ENCODE measurements around the gene OASL. TPM values are rescaled to one million over a fixed set of nuclear protein-coding genes. Genes with fewer than 3 reads are reported as not detected.
"Not testable (repeated sequence)": the region's sequence is repeated elsewhere in the genome, so short reads cannot be mapped to it uniquely, and the experiment has no call there.

Gene OASL
- total RNA-seq, 6 donors from 2014 or later = 5.2 to 24.2 (median 17.2) TPM

DNA sequence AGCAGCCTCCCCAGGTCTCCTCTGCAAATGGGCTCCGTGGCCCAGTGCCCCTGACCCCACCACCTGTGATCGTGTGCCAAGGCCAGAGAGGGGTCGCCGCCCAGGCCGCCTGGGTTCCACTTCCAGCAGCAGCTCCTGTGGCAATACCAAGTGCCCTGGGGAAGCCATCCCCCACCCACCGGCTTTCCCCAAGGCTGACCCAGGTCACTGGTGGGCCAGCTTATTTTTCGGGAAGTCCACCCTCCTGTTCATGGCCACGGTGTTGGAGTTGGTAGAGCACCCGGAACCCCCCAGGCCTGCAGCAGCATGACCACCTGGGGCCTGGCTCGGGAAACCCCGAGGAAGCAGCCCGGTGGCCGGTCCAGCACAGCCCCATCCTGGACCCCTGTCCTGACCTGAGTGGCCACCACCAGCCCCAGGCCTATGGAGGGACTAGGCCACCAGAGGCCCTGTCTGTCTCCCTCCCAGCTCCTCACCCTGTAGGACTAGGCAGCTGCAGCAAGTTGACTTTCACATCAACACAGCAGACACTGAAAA lies 40.8 kb upstream of the OASL start:
- WGBS, 2 donors = 91 to 93% methylated on average over 7 to 12 of the region's 13 CpGs
- H3K9me3 ChIP-seq = no peaks in the 10 kb centered on the region
- no peaks in the 10 kb centered on the region for H3K36me3 ChIP-seq
- no peaks in the 10 kb centered on the region for H3K27me3 ChIP-seq
- no peaks in the 10 kb centered on the region for H3K4me1 ChIP-seq
- H3K4me3 ChIP-seq = no peak overlapping the region
- DNase-seq = peak in 1 of 2 donors; percentile 70
- ATAC-seq (ENCODE audit: low FRiP score in 2 of 2) = no peak
- H3K27ac ChIP-seq = no peak overlapping the region
- no peak for TF ChIP-seq POLR2A (IDR thresholded peaks at IDR 0.05)
- TF ChIP-seq EP300 (IDR thresholded peaks at IDR 0.05) = no peak

DNA sequence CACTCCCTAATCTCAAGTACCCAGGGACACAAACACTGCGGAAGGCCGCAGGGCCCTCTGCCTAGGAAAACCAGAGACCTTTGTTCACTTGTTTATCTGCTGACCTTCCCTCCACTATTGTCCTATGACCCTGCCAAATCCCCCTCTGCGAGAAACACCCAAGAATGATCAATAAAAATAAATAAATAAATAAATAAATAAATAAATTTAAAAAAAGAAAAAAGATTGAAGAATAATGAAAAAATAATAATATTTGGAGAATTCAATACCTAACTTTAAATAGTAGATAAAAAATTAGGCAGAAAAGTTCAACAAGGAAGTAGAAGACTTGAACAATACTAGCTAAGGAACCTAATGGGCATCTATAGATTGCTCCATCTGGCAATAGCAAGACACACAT lies 38.4 kb upstream of the OASL start:
- DNase-seq; ATAC-seq (ENCODE audit: low FRiP score in 2 of 2); H3K27ac ChIP-seq; H3K4me1 ChIP-seq; H3K36me3 ChIP-seq; H3K4me3 ChIP-seq; H3K27me3 ChIP-seq; H3K9me3 ChIP-seq: not testable (repeated sequence)
- WGBS, 2 donors = 68 to 100% methylated on average over 1 to 2 of the region's 3 CpGs

DNA sequence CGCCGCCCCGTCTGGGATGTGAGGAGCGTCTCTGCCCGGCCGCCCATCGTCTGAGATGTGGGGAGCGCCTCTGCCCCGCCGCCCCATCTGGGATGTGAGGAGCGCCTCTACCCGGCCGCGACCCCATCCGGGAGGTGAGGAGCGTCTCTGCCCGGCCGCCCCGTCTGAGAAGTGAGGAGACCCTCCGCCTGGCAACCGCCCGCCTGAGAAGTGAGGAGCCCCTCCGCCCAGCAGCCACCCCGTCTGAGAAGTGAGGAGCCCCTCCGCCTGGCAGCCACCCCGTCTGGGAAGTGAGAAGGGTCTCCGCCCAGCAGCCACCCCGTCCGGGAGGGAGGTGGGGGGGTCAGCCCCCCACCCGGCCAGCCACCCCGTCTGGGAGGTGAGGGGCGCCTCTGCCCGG lies 36.9 kb upstream of the OASL start:
- not testable (repeated sequence) for H3K27ac ChIP-seq; H3K4me1 ChIP-seq; H3K27me3 ChIP-seq; H3K9me3 ChIP-seq; H3K36me3 ChIP-seq; H3K4me3 ChIP-seq; ATAC-seq (ENCODE audit: low FRiP score in 2 of 2)
- DNase-seq = peak in 1 of 2 donors; percentile 50
- WGBS, 2 donors = 96 to 98% methylated on average over 19 to 22 of the region's 33 CpGs

DNA sequence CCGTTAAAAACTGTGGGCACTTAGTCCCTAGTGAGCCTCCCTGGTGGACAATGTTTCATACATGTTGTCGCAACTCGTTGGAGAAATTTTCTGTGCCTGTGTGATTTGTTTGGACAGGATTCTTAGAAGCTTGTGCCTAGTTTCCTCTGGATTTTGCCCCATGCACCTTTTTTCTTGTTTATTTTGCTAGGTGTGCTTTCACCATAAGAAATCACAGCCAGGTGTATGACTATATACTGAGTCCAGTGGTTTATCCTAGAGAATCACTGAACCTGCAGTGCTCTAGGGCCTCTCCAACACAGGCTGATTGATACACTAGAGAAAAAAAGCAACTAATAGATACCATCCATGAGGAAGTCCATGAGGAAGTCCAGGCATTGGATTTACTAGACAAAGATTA lies 33.1 kb upstream of the OASL start:
- Histone ChIP-seq H3K4me3 (no peak overlapping the region), H3K27me3 (no peaks in the 10 kb centered on the region), H3K4me1 (no peaks in the 10 kb centered on the region), H3K27ac (no peak overlapping the region), H3K9me3 (peaks cover 0 to 6% (median 0%) of the 10 kb centered on the region in 4 donors), H3K36me3 (no peaks in the 10 kb centered on the region)
- WGBS, 2 donors = 93 to 95% methylated on average over 3 of the region's 3 CpGs
- ATAC-seq (ENCODE audit: low FRiP score in 2 of 2) = no peak
- no peak for DNase-seq
- TF ChIP-seq POLR2AphosphoS5 (IDR thresholded peaks at IDR 0.05) (no peak), EP300 (IDR thresholded peaks at IDR 0.05) (no peak), POLR2A (IDR thresholded peaks at IDR 0.05) (no peak)
- TF ChIP-seq, protein P1, sequence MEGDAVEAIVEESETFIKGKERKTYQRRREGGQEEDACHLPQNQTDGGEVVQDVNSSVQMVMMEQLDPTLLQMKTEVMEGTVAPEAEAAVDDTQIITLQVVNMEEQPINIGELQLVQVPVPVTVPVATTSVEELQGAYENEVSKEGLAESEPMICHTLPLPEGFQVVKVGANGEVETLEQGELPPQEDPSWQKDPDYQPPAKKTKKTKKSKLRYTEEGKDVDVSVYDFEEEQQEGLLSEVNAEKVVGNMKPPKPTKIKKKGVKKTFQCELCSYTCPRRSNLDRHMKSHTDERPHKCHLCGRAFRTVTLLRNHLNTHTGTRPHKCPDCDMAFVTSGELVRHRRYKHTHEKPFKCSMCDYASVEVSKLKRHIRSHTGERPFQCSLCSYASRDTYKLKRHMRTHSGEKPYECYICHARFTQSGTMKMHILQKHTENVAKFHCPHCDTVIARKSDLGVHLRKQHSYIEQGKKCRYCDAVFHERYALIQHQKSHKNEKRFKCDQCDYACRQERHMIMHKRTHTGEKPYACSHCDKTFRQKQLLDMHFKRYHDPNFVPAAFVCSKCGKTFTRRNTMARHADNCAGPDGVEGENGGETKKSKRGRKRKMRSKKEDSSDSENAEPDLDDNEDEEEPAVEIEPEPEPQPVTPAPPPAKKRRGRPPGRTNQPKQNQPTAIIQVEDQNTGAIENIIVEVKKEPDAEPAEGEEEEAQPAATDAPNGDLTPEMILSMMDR (IDR thresholded peaks at IDR 0.05) = no peak

DNA sequence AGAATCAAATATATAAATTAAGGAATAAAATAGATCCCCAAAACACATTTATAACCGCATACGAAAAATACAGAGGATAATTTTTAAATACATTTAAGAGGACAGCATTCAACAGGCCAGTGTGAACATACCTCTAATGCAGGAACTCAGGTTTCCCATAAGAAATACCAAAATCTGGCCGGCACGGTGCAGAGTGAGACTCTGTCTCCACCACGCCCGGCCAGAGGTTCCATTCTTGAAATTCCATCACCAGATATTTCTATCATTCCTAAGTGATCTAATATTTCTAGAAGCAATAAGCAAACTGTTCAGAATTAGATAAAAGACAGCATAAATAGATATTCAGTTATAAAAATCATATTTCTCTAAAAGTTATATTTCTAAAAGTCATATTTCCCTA lies 30.2 kb upstream of the OASL start:
- ATAC-seq (ENCODE audit: low FRiP score in 2 of 2) (no peak), DNase-seq (no peak)
- H3K27me3 ChIP-seq = no peaks in the 10 kb centered on the region
- no peaks in the 10 kb centered on the region for H3K36me3 ChIP-seq
- peaks cover 0 to 6% (median 0%) of the 10 kb centered on the region in 4 donors for H3K9me3 ChIP-seq
- H3K4me1 ChIP-seq = no peaks in the 10 kb centered on the region
- no peak overlapping the region for H3K27ac ChIP-seq
- H3K4me3 ChIP-seq = no peak overlapping the region
- 83 to 86% methylated on average over 6 of the region's 6 CpGs for WGBS, 2 donors
- no peak for TF ChIP-seq POLR2A (IDR thresholded peaks at IDR 0.05)
- no peak for TF ChIP-seq POLR2AphosphoS5 (IDR thresholded peaks at IDR 0.05)
- TF ChIP-seq EP300 (IDR thresholded peaks at IDR 0.05) = no peak
- TF ChIP-seq, protein P1 (IDR thresholded peaks at IDR 0.05) = no peak

DNA sequence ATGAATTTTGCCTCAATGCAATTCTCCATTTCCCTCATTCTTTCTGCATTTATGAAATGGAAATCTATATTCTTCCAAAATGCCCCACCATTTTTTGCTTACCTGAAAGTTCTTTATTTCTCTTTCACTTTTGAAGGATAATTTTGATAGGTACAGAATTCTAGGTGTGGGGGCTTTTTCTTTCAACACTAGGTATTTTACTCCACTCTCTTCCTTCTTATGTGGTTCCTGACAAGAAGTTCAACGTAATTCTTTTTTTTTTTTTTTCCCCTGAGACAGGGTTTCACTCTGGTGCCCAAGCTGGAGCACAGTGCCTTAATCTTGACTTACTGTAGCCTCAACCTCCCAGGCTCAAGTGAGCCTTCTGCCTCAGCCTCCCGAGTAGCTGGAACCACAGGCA lies 26.3 kb upstream of the OASL start:
- no peak overlapping the region for H3K4me3 ChIP-seq
- H3K9me3 ChIP-seq = no peaks in the 10 kb centered on the region
- DNase-seq (no peak), ATAC-seq (ENCODE audit: low FRiP score in 2 of 2) (no peak)
- H3K27ac ChIP-seq = no peak overlapping the region
- H3K27me3 ChIP-seq = no peaks in the 10 kb centered on the region
- 58 to 67% methylated on average over 2 of the region's 2 CpGs for WGBS, 2 donors
- no peaks in the 10 kb centered on the region for H3K36me3 ChIP-seq
- H3K4me1 ChIP-seq = peaks cover under 1 to 6% (median 4%) of the 10 kb centered on the region in 4 donors
- TF ChIP-seq POLR2AphosphoS5 (IDR thresholded peaks at IDR 0.05) = no peak
- no peak for TF ChIP-seq EP300 (IDR thresholded peaks at IDR 0.05)
- no peak for TF ChIP-seq POLR2A (IDR thresholded peaks at IDR 0.05)
- TF ChIP-seq, protein P1 (IDR thresholded peaks at IDR 0.05) = no peak

DNA sequence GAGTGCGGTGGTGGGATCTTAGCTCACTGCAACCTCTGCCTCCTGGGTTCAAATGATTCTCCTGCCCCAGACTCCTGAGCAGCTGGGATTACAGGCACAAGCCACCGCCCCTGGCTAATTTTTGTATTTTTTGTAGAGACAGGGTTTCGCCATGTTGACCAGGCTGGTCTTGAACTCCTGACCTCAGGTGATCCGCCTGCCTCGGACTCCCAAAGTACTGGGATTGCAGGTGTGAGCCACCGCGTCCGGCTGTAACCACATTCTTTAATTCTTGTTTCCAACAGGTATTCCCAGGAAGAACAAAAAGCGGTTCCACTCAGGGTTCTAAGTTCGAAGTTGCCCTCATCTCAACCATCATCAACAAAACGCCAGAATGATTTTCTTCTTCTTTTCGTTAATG lies 25.5 kb upstream of the OASL start:
- H3K27me3 ChIP-seq; ATAC-seq (ENCODE audit: low FRiP score in 2 of 2); H3K9me3 ChIP-seq; H3K27ac ChIP-seq; H3K36me3 ChIP-seq; H3K4me3 ChIP-seq; DNase-seq: not testable (repeated sequence)
- 92 to 94% methylated on average over 12 of the region's 12 CpGs for WGBS, 2 donors
- peaks cover 8 to 13% (median 9%) of the 10 kb centered on the region in 4 donors for H3K4me1 ChIP-seq

All from upper lobe of left lung (tissue), 6 donors.